ENCODE measurements around the gene MAN1A1.
A peak's percentile ranks its signal among the peaks of the same experiment; 100 is the strongest.

MAN1A1 gene

GRCh38 chr6:119201480-119201879, 148.1 kb downstream of the MAN1A1 start:
- ChIA-PET POLR2A (no interaction called here), CTCF (no interaction called here)
- TF ChIP-seq HDGF (IDR thresholded peaks at IDR 0.05; ENCODE audit: borderline replicate concordance) (no peak), CTBP1 (IDR thresholded peaks at IDR 0.05; ENCODE audit: borderline replicate concordance) (no peak), PKNOX1 (IDR thresholded peaks at IDR 0.05) (peak; percentile 89), ZNF384 (IDR thresholded peaks at IDR 0.05) (no peak)
- no peak for DNase-seq (ENCODE audit: extremely low spot score)

GRCh38 chr6:119200512-119201175, 148.9 kb downstream of the MAN1A1 start:
- ChIA-PET CTCF (no interaction called here), POLR2A (no interaction called here)
- DNase-seq (ENCODE audit: extremely low spot score) = no peak
- TF ChIP-seq SUZ12 (IDR thresholded peaks at IDR 0.05) = no peak
- no peak for TF ChIP-seq FOXM1 (IDR thresholded peaks at IDR 0.05; ENCODE audit: borderline replicate concordance)
- TF ChIP-seq ELF4 (IDR thresholded peaks at IDR 0.05) = no peak
- no peak for TF ChIP-seq ARNT (IDR thresholded peaks at IDR 0.05)
- no peak for TF ChIP-seq FOXK2 (IDR thresholded peaks at IDR 0.05)
- no peak for TF ChIP-seq HDGF (IDR thresholded peaks at IDR 0.05; ENCODE audit: borderline replicate concordance)
- no peak for TF ChIP-seq CTBP1 (IDR thresholded peaks at IDR 0.05; ENCODE audit: borderline replicate concordance)
- TF ChIP-seq NFRKB (IDR thresholded peaks at IDR 0.05) = no peak
- no peak for TF ChIP-seq FOXA1 (IDR thresholded peaks at IDR 0.05)
- no peak for TF ChIP-seq PKNOX1 (IDR thresholded peaks at IDR 0.05)

- DNase-seq (ENCODE audit: extremely low spot score) = no peak
- ChIA-PET POLR2A (no interaction called here), CTCF (no interaction called here)
- TF ChIP-seq NFRKB (IDR thresholded peaks at IDR 0.05) (no peak), ARNT (IDR thresholded peaks at IDR 0.05) (no peak)
Measured at GRCh38 chr6:119197271-119197670, 152.3 kb downstream of the MAN1A1 start.

DNA sequence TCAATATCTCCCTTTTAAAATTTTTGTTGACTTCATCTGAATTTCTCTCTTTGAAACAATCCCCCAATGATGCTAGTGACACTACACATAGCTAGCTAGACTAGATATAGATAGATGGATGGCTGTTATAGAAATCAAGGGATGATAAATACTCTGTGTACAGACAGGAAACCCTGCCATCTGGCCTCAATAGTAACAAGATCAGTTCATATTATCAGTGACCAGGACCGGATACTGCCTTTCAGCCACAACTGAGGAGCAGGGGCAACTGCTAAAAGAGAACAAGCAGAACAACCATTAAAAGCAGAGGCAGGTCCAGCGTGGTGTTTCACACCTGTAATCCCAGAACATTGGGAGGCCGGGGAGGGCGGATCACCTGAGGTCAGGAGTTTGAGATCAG, 152.8 kb downstream of the MAN1A1 start:
- TF ChIP-seq CTBP1 (IDR thresholded peaks at IDR 0.05; ENCODE audit: borderline replicate concordance) (no peak), BHLHE40 (IDR thresholded peaks at IDR 0.05; ENCODE audit: borderline replicate concordance) (no peak), SUZ12 (IDR thresholded peaks at IDR 0.05) (no peak), LEF1 (IDR thresholded peaks at IDR 0.05; ENCODE audit: borderline replicate concordance) (no peak), HDGF (IDR thresholded peaks at IDR 0.05; ENCODE audit: borderline replicate concordance) (no peak), NFRKB (IDR thresholded peaks at IDR 0.05) (no peak), FOXA1 (IDR thresholded peaks at IDR 0.05) (no peak)
- CTCF ChIA-PET = no interaction called here
- no peak for DNase-seq (ENCODE audit: extremely low spot score)
- POLR2A ChIA-PET = no interaction called here

- TF ChIP-seq ARNT (IDR thresholded peaks at IDR 0.05) (no peak), FOXK2 (IDR thresholded peaks at IDR 0.05) (no peak), TARDBP (IDR thresholded peaks at IDR 0.05) (no peak), SP1 (IDR thresholded peaks at IDR 0.05) (no peak), CTBP1 (IDR thresholded peaks at IDR 0.05; ENCODE audit: borderline replicate concordance) (no peak), BHLHE40 (IDR thresholded peaks at IDR 0.05; ENCODE audit: borderline replicate concordance) (no peak), ELF4 (IDR thresholded peaks at IDR 0.05) (no peak), FOXA1 (IDR thresholded peaks at IDR 0.05) (no peak), NFRKB (IDR thresholded peaks at IDR 0.05) (no peak), SUZ12 (IDR thresholded peaks at IDR 0.05) (no peak), ZNF384 (IDR thresholded peaks at IDR 0.05) (no peak), HDGF (IDR thresholded peaks at IDR 0.05; ENCODE audit: borderline replicate concordance) (no peak), L3MBTL2 (conservative IDR thresholded peaks at IDR 0.05) (no peak), PKNOX1 (IDR thresholded peaks at IDR 0.05) (no peak), LEF1 (IDR thresholded peaks at IDR 0.05; ENCODE audit: borderline replicate concordance) (no peak), FOXM1 (IDR thresholded peaks at IDR 0.05; ENCODE audit: borderline replicate concordance) (no peak)
- no peak for DNase-seq (ENCODE audit: extremely low spot score)
- POLR2A ChIA-PET = no interaction called here
- CTCF ChIA-PET = no interaction called here
Measured at GRCh38 chr6:119195848-119196247, 153.7 kb downstream of the MAN1A1 start.

- DNase-seq (ENCODE audit: extremely low spot score) = no peak
- CTCF ChIA-PET = no interaction called here
Measured at GRCh38 chr6:119195204-119195603, 154.4 kb downstream of the MAN1A1 start.

More at GRCh38 chr6:119195204-119195603, 154.4 kb downstream of the MAN1A1 start:
- TF ChIP-seq FOXK2 (IDR thresholded peaks at IDR 0.05) (no peak), PKNOX1 (IDR thresholded peaks at IDR 0.05) (no peak), FOXM1 (IDR thresholded peaks at IDR 0.05; ENCODE audit: borderline replicate concordance) (no peak), LEF1 (IDR thresholded peaks at IDR 0.05; ENCODE audit: borderline replicate concordance) (no peak), ZNF384 (IDR thresholded peaks at IDR 0.05) (no peak), SP1 (IDR thresholded peaks at IDR 0.05) (no peak), ARNT (IDR thresholded peaks at IDR 0.05) (no peak), ELF4 (IDR thresholded peaks at IDR 0.05) (no peak), BHLHE40 (IDR thresholded peaks at IDR 0.05; ENCODE audit: borderline replicate concordance) (no peak), L3MBTL2 (conservative IDR thresholded peaks at IDR 0.05) (no peak), HDGF (IDR thresholded peaks at IDR 0.05; ENCODE audit: borderline replicate concordance) (no peak), FOXA1 (IDR thresholded peaks at IDR 0.05) (no peak)
- POLR2A ChIA-PET = no interaction called here
